BE2C (cell line): Measurements from ENCODE around the gene SPINT2.

Experiments used
- DNase-seq: peaks from one replicate; pipeline ENCODE4 v3.0.0-alpha.2; 2020
- H3K27me3 ChIP-seq: fragments of 250-450 bp; sonication (Bioruptor Pico); 2 replicates; pipeline ENCODE4 v1.5.1; 2020; ENCODE audit warnings: mild to moderate bottlenecking
- H3K36me3 ChIP-seq: fragments of 250-450 bp; sonication (Bioruptor Pico); 2 replicates; pipeline ENCODE4 v1.5.1; 2020; ENCODE audit warnings: mild to moderate bottlenecking
- H3K4me1 ChIP-seq: fragments of 250-450 bp; sonication (Bioruptor Pico); 2 replicates; pipeline ENCODE4 v1.5.1; 2020
- H3K4me3 ChIP-seq: 2 replicates; pipeline ENCODE4 v1.5.1; 2011; ENCODE audit warnings: low read depth, low read length
- H3K9me3 ChIP-seq: fragments of 250-450 bp; sonication (Bioruptor Pico); 2 replicates; pipeline ENCODE4 v1.5.1; 2020
- TF ChIP-seq, protein P1 (sequence below): IDR thresholded peaks from 2 replicates; pipeline ENCODE4 v1.5.1; 2012; ENCODE audit warnings: mild to moderate bottlenecking, low read depth, low read length

SPINT2 gene

DNA sequence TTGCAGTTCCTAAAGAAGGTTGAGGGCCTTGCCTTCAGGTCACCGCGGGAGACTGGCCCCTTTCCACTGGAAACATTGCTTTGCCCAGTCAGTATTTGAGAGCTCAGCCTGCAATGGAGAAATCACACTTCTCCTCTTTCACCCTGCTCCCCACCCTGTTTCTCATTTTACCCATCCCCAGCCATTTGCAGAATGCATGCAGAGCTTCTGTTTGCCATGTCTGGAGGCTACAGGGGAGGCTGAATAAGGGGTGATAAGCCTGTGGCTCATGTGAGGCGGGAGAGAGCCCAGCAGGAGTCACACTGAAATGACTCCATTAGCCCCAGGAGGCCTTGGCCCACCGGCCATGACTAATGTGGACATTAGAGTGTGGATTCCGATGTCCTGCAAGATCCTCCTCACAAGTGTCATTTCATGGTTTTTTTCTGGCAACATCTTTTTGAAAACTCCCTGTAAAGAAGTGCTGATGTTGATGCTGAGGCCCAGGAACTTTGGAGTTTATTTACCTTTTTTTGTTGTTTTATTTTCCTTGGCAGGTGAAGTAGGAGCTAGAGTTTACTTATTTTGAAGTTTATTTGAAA is 6.3 kb downstream of the SPINT2 start:
- DNase-seq, result no peak
- H3K36me3 ChIP-seq, result no peaks in the 10 kb centered on the region

DNA sequence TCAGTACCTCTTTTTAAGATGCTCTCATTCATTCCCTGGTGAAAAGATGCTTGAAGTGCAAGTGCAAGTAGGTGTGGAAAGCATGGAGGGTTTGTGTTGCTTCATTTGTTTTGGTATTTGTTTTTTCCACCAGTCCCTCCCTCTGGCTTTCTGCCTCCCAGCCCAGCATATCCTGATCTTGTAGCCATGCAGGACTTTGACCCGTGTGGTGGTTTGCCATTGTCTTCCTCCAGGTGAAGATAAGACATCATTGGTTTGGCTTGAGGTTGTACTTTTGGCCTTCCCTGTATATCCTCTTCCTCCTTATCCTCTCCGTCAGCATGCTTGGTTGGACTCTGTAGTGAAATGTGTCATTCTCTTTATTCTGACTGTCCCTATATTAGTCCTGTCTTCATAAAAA is 9.1 kb downstream of the SPINT2 start:
- DNase-seq, result no peak
- TF ChIP-seq, protein P1, sequence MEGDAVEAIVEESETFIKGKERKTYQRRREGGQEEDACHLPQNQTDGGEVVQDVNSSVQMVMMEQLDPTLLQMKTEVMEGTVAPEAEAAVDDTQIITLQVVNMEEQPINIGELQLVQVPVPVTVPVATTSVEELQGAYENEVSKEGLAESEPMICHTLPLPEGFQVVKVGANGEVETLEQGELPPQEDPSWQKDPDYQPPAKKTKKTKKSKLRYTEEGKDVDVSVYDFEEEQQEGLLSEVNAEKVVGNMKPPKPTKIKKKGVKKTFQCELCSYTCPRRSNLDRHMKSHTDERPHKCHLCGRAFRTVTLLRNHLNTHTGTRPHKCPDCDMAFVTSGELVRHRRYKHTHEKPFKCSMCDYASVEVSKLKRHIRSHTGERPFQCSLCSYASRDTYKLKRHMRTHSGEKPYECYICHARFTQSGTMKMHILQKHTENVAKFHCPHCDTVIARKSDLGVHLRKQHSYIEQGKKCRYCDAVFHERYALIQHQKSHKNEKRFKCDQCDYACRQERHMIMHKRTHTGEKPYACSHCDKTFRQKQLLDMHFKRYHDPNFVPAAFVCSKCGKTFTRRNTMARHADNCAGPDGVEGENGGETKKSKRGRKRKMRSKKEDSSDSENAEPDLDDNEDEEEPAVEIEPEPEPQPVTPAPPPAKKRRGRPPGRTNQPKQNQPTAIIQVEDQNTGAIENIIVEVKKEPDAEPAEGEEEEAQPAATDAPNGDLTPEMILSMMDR, result no peak
- H3K4me1 ChIP-seq, result no peaks in the 10 kb centered on the region
- no peak overlapping the region for H3K4me3 ChIP-seq
- H3K36me3 ChIP-seq, result no peaks in the 10 kb centered on the region
- no peaks in the 10 kb centered on the region for H3K9me3 ChIP-seq
- no peaks in the 10 kb centered on the region for H3K27me3 ChIP-seq

More for the DNA sequence above, 6.3 kb downstream of the SPINT2 start:
- Histone ChIP-seq H3K4me1 (no peaks in the 10 kb centered on the region), H3K4me3 (no peak overlapping the region), H3K9me3 (no peaks in the 10 kb centered on the region), H3K27me3 (no peaks in the 10 kb centered on the region)
- TF ChIP-seq, protein P1, result no peak

DNA sequence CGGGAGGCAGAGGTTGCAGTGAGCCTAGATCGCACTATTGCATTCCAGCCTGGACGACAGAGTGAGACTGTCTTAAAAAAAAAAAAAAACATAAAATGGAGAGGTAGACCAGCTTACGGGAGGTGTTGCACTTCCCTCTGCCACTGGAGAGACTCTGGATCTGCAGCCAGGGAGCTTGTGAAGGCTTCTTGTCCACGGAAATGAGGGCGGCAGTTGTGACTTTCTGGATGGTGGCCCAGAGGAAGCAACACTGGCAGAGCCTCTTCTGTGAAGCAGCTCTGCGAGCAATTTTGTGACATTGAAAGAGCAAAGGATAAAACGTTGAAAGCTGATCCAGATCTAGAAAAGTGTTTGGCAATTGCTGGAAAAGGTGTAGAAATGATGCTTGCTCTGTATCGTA is 10.4 kb downstream of the SPINT2 start:
- DNase-seq, result no peak
- TF ChIP-seq, protein P1, result no peak
- H3K36me3 ChIP-seq, result no peaks in the 10 kb centered on the region

DNA sequence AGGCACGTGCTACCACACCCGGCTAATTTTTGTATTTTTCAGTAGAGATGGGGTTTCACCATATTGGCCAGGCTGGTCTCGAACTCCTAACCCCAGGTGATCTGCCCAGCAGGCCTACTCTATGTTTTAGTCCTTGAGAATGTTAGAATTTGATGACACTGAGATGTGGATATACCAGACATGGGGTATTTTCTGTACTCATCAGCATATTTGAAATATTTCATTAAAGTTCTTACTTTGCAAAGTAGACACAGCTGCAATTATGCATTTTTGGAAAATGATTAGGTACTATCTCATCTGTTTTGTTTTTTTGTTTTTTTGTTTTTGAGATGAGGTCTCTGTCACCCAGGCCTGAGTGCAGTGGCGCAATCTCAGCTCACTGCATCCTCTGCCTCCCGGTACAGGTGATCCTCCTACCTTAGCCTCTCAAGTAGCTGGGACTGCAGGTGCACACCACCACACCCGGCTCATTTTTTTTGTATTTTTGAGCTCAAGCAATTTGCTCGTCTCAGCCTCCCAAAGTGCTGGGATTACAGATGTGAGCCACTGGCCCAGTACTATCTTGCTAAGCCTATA is 12.7 kb downstream of the SPINT2 start:
- Histone ChIP-seq H3K27me3 (no peaks in the 10 kb centered on the region), H3K9me3 (no peaks in the 10 kb centered on the region), H3K36me3 (no peaks in the 10 kb centered on the region), H3K4me1 (no peaks in the 10 kb centered on the region; the same call in 1 of the 2 replicates), H3K4me3 (no peak overlapping the region)
- TF ChIP-seq, protein P1, result no peak
- DNase-seq, result no peak

More for the DNA sequence above, 10.4 kb downstream of the SPINT2 start:
- no peaks in the 10 kb centered on the region for H3K9me3 ChIP-seq
- H3K4me1 ChIP-seq, result no peaks in the 10 kb centered on the region
- H3K27me3 ChIP-seq, result no peaks in the 10 kb centered on the region
- no peak overlapping the region for H3K4me3 ChIP-seq

DNA sequence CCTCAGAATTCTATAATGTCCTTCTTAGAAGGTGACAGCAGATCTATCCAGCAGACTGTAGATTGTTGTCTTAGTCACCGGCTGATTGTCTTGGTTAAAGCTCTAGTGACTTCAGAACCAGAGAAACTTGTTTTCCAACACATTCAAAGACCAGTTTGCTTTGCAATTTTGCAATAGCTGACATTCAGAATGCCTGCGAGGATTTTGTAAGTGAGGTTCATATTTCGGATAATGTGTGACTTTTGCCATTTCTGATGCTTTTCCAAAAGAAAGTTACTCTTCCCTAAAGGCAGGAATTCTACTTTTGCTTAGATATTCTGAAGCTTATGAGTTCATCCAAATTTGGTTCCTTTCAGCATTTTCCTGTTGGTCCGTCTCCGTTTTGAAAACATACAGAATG is 13.2 kb downstream of the SPINT2 start:
- DNase-seq, result no peak
- Histone ChIP-seq H3K9me3 (no peaks in the 10 kb centered on the region), H3K4me3 (no peak overlapping the region), H3K36me3 (no peaks in the 10 kb centered on the region), H3K27me3 (no peaks in the 10 kb centered on the region), H3K4me1 (no peaks in the 10 kb centered on the region; the same call in 1 of the 2 replicates)
- TF ChIP-seq, protein P1, result no peak

DNA sequence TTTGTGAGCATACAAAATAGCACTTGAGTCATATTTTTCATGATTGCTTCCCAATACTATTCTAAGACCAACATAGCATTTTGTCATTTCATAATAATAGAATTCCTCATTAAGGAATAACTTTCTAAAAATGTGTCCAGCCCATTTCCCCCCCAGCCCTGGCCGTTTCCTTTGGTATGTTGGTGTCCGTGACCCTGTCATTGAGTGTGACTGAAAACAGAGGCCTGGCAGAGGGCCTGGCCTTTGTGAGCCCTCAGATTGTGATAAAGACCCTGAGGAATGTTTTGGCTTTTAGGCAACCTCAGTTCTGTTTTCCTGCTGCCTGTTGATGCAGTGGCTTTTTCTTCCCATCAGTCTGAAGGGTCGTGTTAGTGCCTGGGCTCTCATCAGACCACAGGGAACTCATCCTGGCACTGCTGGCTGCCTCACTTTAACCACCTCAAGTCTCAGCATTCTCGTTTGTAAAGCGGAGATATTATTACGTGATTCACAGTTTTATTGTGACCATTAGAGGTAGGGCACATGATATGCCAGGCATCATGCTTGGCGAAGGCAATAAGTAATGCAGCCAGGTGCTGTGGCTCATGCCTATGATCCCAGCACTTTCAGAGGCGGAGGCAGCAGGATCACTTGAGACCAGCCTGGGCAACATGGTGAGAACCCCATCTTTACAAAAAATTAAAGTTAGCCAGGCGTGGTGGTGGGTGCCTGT is 13.8 kb downstream of the SPINT2 start:
- DNase-seq, result no peak
- Histone ChIP-seq H3K27me3 (no peaks in the 10 kb centered on the region), H3K4me1 (no peaks in the 10 kb centered on the region; the same call in 1 of the 2 replicates), H3K9me3 (no peaks in the 10 kb centered on the region), H3K4me3 (no peak overlapping the region), H3K36me3 (no peaks in the 10 kb centered on the region)
- TF ChIP-seq, protein P1, result no peak
